ENCODE data around the gene PAM16. TPM values are rescaled to one million over a fixed set of nuclear protein-coding genes. Genes with fewer than 3 reads are reported as not detected.
"Not testable (repeated sequence)": the region's sequence is repeated elsewhere in the genome, so short reads cannot be mapped to it uniquely, and the experiment has no call there.

The PAM16 gene
- total RNA-seq, 1 donor from 2014 or later: 33.5 TPM

DNA sequence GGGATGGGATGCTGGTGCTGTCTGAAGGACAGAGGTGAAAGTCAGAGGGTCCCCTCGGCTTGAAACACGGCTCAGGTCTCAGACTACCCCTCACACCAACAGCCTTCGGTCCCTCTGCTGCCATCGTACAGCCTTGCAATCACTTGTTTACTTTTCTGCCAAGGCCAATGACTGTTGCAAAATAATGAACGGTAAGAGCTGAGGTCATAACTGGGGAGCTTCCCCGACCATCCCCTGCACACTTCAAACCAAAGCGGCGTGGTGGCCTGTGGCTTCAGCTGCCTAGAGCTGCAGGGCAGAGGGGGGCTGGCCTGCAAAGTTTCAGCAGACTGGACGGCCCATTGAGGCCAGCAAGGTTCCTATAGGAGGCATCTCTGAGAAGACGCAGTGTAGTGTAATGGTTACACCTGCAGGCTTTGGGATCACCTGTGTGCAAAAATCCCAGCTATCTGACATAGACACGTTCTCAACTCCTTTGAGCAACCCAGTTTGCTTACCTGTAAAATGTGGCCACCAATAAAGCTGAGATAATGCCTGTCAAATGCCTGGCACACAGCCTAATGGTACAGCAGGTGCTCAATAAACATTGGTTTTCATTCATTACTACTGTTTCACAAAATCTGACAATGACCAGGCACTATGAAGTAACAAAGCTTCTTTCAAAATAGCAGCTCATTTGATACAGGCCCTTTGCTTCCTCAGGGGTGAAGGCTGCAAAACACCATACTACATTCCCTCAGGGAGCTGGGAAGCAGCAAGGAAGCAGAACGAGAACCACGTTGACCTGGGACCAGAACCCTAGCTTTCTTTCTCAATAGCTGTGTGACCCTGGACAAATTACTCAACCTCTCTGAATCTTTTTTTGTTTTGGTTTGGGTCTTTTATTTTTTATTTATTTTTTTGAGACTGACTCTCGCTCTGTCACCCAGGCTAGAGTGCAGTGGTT is 5.0 kb downstream of the PAM16 start:
- Mint-ChIP-seq H3K27ac (peak overlapping the region; percentile 59), H3K9me3 (ENCODE audit: low read depth) (no peaks in the 10 kb centered on the region)

DNA sequence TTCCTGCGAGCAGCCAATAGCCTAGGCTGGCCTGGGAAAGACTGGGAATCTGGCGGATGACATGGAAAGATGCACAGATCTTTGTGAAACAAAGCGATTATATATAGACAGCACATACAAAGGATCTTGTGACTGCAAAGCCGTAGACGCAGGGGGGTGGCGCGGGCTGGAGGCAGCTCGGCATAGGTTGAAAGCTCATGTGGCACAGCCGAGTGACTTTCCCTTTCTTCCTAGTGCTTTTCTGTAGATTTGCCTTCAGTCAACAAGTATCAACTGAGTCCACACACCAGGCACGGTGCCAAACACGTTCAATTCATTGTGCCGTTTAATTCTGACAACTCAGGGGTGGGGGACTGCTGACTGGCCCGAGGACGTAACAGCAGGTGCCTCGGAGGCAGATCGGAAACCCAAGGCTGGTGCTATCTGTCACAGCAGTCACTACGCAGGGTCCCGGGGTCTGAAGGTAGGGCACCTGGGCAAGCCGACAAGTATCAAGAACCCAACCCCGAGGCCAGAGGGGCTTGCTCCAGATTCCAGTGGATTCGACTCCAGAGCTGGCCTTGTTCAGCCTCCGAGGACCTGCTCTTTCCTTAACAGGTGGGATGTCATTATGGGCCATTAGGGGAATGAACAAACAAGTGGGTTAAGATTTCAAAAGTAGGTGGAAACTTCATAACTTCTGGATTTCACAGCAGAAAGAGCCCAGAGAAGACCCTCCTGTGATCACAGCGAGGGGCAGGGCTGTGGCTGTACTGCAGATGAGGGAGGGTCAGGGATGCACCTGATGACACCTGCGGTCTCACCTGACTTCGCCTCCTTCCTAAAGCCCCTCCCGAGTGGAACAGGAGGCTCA is 5.9 kb downstream of the PAM16 start:
- Mint-ChIP-seq H3K27ac (peak overlapping the region; percentile 90), H3K4me3 (ENCODE audit: low read depth) (no peak overlapping the region), H3K36me3 (ENCODE audit: insufficient read depth) (peaks cover 8% of the 10 kb centered on the region), H3K4me1 (ENCODE audit: low read depth) (no peaks in the 10 kb centered on the region), H3K27me3 (no peaks in the 10 kb centered on the region), H3K9me3 (ENCODE audit: low read depth) (no peaks in the 10 kb centered on the region)
- DNase-seq (ENCODE audit: low spot score, unreplicated experiment): no peak
- TF ChIP-seq, protein P1, sequence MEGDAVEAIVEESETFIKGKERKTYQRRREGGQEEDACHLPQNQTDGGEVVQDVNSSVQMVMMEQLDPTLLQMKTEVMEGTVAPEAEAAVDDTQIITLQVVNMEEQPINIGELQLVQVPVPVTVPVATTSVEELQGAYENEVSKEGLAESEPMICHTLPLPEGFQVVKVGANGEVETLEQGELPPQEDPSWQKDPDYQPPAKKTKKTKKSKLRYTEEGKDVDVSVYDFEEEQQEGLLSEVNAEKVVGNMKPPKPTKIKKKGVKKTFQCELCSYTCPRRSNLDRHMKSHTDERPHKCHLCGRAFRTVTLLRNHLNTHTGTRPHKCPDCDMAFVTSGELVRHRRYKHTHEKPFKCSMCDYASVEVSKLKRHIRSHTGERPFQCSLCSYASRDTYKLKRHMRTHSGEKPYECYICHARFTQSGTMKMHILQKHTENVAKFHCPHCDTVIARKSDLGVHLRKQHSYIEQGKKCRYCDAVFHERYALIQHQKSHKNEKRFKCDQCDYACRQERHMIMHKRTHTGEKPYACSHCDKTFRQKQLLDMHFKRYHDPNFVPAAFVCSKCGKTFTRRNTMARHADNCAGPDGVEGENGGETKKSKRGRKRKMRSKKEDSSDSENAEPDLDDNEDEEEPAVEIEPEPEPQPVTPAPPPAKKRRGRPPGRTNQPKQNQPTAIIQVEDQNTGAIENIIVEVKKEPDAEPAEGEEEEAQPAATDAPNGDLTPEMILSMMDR (IDR thresholded peaks at IDR 0.05; ENCODE audit: unreplicated experiment): no peak

More for the DNA sequence above, 5.0 kb downstream of the PAM16 start:
- DNase-seq (ENCODE audit: low spot score, unreplicated experiment): no peak
- H3K36me3 Mint-ChIP-seq (ENCODE audit: insufficient read depth): peaks cover 8% of the 10 kb centered on the region
- H3K4me1 Mint-ChIP-seq (ENCODE audit: low read depth): peaks cover 3% of the 10 kb centered on the region
- no peak overlapping the region for H3K4me3 Mint-ChIP-seq (ENCODE audit: low read depth)
- no peaks in the 10 kb centered on the region for H3K27me3 Mint-ChIP-seq
- TF ChIP-seq, protein P1 (IDR thresholded peaks at IDR 0.05; ENCODE audit: unreplicated experiment): no peak

DNA sequence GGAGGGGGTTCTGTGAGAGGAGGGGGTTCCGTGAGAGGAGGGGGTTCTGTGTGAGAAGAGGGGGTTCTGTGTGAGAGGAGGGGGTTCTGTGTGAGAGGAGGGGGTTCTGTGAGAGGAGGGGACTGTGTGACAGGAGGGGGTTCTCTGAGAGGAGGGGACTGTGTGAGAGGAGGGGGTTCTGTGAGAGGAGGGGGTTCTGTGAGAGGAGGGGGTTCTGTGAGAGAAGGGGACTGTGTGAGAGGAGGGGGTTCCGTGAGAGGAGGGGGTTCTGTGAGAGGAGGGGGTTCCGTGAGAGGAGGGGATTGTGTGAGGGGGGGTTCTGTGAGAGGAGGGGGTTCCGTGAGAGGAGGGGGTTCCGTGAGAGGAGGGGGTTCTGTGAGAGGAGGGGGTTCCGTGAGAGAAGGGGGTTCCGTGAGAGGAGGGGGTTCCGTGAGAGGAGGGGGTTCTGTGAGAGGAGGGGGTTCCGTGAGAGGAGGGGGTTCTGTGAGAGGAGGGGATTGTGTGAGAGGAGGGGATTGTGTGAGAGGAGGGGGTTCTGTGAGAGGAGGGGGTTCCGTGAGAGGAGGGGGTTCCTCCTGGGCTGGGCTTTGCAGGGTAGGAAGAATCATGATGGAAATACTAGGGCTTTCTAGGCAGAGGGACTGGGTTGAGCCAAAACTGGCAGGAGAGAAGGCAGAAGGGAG is 6.7 kb downstream of the PAM16 start:
- H3K9me3 Mint-ChIP-seq (ENCODE audit: low read depth); H3K4me3 Mint-ChIP-seq (ENCODE audit: low read depth); H3K36me3 Mint-ChIP-seq (ENCODE audit: insufficient read depth); H3K4me1 Mint-ChIP-seq (ENCODE audit: low read depth); H3K27me3 Mint-ChIP-seq; DNase-seq (ENCODE audit: low spot score, unreplicated experiment): not testable (repeated sequence)
- H3K27ac Mint-ChIP-seq: peak overlapping the region; percentile 90

DNA sequence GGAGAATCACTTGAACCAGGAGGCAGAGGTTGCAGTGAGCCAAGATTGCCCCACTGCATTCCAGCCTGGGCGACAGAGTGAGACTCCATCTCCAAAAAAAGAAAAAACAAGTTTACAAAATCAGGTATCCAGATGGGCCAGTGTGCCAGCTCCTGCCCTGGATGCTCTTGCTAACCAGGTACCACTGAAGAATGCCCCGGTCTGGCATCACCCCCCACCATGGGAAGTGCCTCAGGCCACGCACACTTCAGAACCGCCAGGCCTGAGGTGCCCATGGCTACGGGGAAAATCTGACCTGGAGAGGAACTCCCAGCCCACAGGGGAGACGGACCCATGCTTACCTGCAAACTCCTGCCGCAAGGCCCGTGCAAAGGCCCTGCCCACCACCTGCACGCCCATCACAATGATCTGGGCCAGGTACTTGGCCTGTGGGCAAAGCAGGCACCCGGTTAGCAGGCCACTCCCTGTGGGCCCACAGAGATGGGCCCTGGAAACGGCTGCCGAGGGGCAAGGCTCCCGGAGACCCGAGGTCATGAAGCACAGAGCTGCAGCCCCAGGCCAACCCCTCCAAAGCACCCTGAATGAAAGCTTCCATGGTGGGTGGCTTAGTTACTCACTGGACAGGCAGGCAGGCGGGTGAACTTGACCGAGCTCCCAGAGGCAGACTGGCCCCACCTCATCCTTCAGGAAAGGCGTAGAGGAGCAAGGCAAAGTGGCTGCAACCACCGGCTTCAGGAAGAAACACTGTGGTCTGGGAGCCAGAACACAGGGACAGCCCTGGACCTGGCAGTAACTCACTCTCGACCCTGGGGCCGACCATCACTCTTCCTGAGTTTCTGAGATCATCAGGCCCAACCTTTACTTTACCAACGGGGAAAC is 8.0 kb downstream of the PAM16 start:
- no peak overlapping the region for H3K4me3 Mint-ChIP-seq (ENCODE audit: low read depth)
- TF ChIP-seq, protein P1 (IDR thresholded peaks at IDR 0.05; ENCODE audit: unreplicated experiment): no peak
- H3K27ac Mint-ChIP-seq: peak overlapping the region; percentile 95
- H3K36me3 Mint-ChIP-seq (ENCODE audit: insufficient read depth): peaks cover 5% of the 10 kb centered on the region
- no peak for DNase-seq (ENCODE audit: low spot score, unreplicated experiment)
- no peaks in the 10 kb centered on the region for H3K4me1 Mint-ChIP-seq (ENCODE audit: low read depth)
- no peaks in the 10 kb centered on the region for H3K9me3 Mint-ChIP-seq (ENCODE audit: low read depth)
- H3K27me3 Mint-ChIP-seq: no peaks in the 10 kb centered on the region

DNA sequence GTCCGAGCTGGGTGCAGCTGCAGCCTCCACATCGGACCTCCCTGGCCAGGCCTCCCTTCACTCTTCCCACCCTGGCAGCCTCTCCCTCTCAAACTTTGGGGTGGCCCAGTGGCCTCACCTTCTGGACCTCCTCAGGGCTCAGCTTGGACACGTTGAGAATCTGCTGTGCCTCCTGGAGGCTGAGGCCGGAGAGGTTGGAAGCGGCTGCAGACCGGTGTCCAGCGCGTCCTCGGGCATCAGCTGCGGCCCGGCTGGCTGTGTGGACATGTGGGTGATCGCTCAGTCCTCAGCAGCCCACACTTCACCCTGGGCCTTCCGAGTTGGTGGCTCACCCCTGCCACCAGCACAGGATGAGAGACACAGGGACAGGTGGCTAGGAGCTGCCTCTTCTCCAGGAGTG is 9.9 kb downstream of the PAM16 start:
- no peak overlapping the region for H3K27ac Mint-ChIP-seq
- H3K27me3 Mint-ChIP-seq: no peaks in the 10 kb centered on the region
- DNase-seq (ENCODE audit: low spot score, unreplicated experiment): no peak
- H3K4me1 Mint-ChIP-seq (ENCODE audit: low read depth): no peaks in the 10 kb centered on the region
- H3K36me3 Mint-ChIP-seq (ENCODE audit: insufficient read depth): peaks cover 5% of the 10 kb centered on the region
- H3K4me3 Mint-ChIP-seq (ENCODE audit: low read depth): no peak overlapping the region
- no peaks in the 10 kb centered on the region for H3K9me3 Mint-ChIP-seq (ENCODE audit: low read depth)
- TF ChIP-seq, protein P1 (IDR thresholded peaks at IDR 0.05; ENCODE audit: unreplicated experiment): no peak
